Thymus (tissue), 11 donors: Measurements from ENCODE around the gene MAPKAP1. TPM values are rescaled to one million over a fixed set of nuclear protein-coding genes. Genes with fewer than 3 reads are reported as not detected.

ENCODE experiments used
- DNase-seq, 9 donors: peaks; one replicate each; pipeline ENCODE4 v3.0.0-alpha.2; 2013; ENCODE audit warnings: low spot score in 9 of 9, low read depth in 6 of 9, missing footprints in 1 of 9
- H3K27ac ChIP-seq, 2 donors: one replicate each; pipeline ENCODE4 v1.5.1; 2013; ENCODE audit warnings: control low read depth in 1 of 2, low read depth in 1 of 2, low read length in 1 of 2, mild to moderate bottlenecking in 1 of 2, moderate library complexity in 1 of 2
- H3K27me3 ChIP-seq, 2 donors: one replicate each; pipeline ENCODE4 v1.5.1; 2013; ENCODE audit warnings: low read length in 1 of 2; ENCODE audit not compliant: control insufficient read depth in 2 of 2, insufficient read depth in 1 of 2
- H3K36me3 ChIP-seq, 2 donors: one replicate each; pipeline ENCODE4 v1.5.1; 2013; ENCODE audit warnings: low read length in 1 of 2, mild to moderate bottlenecking in 1 of 2, moderate library complexity in 1 of 2; ENCODE audit not compliant: control insufficient read depth in 2 of 2, insufficient read depth in 2 of 2
- H3K4me1 ChIP-seq, 2 donors: one replicate each; pipeline ENCODE4 v1.5.1; 2013; ENCODE audit warnings: low read length in 2 of 2; ENCODE audit not compliant: control insufficient read depth in 2 of 2, insufficient read depth in 2 of 2
- H3K4me3 ChIP-seq, 2 donors: one replicate each; pipeline ENCODE4 v1.5.1; 2013; ENCODE audit warnings: low read length in 2 of 2, control low read depth in 1 of 2, mild to moderate bottlenecking in 1 of 2
- H3K9me3 ChIP-seq, 2 donors: one replicate each; pipeline ENCODE4 v1.5.1; 2013; ENCODE audit warnings: low read length in 1 of 2, mild to moderate bottlenecking in 1 of 2; ENCODE audit not compliant: control insufficient read depth in 2 of 2, insufficient read depth in 1 of 2
- WGBS: extraction: QIAGEN DNeasy Blood & Tissue Kit; methylation state at CpG from one replicate; pipeline ENCODE4 v1.1.7; 2013; 5-methylcytosine and 5-hydroxymethylcytosine counted together
- polyA plus RNA-seq: library from polyadenylated mRNA; stranded (reverse); fragments of 200-250 nt; gene quantifications from one replicate; pipeline ENCODE4 v1.2.3, GENCODE V29; 2013
- total RNA-seq: library from RNA; stranded (reverse); fragments of 120-200 nt; gene quantifications from one replicate; pipeline ENCODE4 v1.2.4, GENCODE V29; 2013
- donor health status: healthy.

The MAPKAP1 gene
- total and polyA plus RNA-seq, 2 donors = 40.3 to 40.7 TPM

DNA sequence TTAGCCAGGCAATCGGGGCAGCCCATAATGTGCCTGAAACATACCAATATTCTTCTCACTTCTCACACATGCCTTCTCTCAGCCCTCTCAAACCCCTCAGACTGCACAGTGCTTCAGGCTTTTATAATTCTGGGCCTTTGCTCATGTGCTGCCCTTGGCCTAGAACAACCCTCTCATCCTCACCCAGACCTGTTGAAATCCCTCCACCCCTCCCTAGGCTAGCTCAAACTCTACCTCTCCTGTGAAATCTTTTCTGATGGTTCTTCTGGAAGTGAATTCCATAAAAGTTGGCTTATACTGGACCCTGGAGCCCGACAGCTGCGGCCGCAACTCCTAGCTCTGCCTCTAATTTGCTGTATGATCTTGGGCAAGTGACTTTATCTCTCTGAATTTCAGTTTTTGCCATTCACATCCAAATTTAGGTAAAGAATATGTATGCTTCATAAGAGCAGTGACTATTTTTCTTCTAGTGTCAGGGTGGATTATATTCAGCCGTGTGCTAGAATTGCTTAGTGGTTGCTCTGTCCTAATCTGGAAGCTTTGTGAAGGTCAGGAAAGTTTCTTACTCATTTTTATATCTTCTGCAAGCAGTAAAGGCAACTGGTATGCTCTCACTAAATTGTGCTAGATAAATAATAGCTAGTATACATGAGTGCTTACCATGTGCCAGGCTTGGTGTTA lies 221.4 kb downstream of the MAPKAP1 start:
- no peak overlapping the region for H3K27ac ChIP-seq
- no peaks in the 10 kb centered on the region for H3K27me3 ChIP-seq
- 98% methylated on average over 5 of the region's 5 CpGs for WGBS
- peaks cover 0 to 6% of the 10 kb centered on the region in 2 donors for H3K36me3 ChIP-seq
- H3K4me1 ChIP-seq = no peaks in the 10 kb centered on the region
- no peak for DNase-seq
- H3K9me3 ChIP-seq = no peaks in the 10 kb centered on the region
- H3K4me3 ChIP-seq = no peak overlapping the region

DNA sequence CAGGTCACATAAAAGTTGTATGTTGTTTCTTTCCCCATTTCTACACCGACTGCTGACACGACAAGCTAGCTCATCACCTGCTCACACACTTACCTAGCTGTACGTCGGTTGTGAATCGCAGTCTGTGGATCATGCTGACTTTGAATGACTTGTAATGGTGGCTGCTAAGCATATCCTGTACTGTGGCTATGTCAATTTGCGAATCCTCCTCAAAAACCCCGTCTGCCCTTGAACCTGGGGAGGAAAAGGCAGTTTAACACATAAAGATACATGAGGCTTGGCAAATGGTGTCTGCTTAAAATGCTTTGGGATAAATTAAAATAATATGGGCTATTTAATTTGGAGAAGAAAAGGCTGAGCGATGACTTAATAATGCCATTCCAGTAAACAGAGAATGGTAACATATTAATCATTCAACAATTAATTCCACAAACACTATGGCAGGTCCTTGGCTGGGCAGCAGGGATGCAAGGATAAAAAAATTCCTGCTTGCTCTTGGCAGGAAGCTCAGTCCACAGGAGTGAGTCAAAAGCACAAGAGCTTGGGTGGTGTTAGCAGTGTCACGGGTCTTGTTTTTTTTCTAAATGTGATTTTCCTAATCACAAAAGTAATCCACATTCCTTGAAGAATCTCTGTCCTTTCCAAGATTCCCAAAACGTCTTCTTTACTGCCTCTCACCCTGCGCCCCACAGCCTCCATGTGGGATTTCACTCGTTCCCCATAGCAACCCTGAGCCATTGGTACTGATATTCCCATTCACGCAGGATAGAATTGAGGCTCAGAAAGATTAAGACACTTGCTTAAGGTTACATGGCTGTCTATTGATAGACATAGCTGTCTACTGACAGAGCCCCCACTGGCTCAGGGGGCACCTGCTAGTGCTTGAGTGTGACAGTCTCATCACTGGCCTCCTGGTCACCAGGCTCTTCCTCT lies 222.4 kb downstream of the MAPKAP1 start:
- Histone ChIP-seq H3K27ac (no peak overlapping the region), H3K4me1 (no peaks in the 10 kb centered on the region), H3K4me3 (no peak overlapping the region), H3K27me3 (no peaks in the 10 kb centered on the region), H3K9me3 (no peaks in the 10 kb centered on the region), H3K36me3 (peaks cover 0 to 10% of the 10 kb centered on the region in 2 donors)
- 97% methylated on average over 13 of the region's 13 CpGs for WGBS
- no peak for DNase-seq

DNA sequence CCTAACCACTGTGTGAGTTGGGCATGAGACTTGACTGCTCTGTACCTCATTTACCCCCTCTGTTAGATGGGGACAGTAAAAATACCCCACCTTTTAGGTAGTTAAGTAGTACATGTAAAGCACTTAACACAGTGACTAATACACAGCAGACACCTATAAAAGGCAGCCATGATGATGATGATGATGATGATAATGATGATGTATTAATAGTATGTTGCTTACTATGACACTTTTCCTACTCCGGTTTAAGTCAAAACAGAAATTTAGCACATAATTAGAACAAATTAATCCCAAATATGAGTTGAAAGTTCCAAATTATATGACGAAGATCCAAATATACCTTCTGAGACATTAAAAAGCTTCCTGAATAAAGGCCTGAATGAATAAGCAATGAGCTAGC lies 223.3 kb downstream of the MAPKAP1 start:
- H3K36me3 ChIP-seq = peaks cover 0 to 12% of the 10 kb centered on the region in 2 donors
- DNase-seq = no peak
- H3K4me3 ChIP-seq = no peak overlapping the region
- no peak overlapping the region for H3K27ac ChIP-seq
- H3K4me1 ChIP-seq = no peaks in the 10 kb centered on the region
- H3K9me3 ChIP-seq = no peaks in the 10 kb centered on the region
- no peaks in the 10 kb centered on the region for H3K27me3 ChIP-seq
- WGBS = 96% methylated on average over 2 of the region's 2 CpGs

DNA sequence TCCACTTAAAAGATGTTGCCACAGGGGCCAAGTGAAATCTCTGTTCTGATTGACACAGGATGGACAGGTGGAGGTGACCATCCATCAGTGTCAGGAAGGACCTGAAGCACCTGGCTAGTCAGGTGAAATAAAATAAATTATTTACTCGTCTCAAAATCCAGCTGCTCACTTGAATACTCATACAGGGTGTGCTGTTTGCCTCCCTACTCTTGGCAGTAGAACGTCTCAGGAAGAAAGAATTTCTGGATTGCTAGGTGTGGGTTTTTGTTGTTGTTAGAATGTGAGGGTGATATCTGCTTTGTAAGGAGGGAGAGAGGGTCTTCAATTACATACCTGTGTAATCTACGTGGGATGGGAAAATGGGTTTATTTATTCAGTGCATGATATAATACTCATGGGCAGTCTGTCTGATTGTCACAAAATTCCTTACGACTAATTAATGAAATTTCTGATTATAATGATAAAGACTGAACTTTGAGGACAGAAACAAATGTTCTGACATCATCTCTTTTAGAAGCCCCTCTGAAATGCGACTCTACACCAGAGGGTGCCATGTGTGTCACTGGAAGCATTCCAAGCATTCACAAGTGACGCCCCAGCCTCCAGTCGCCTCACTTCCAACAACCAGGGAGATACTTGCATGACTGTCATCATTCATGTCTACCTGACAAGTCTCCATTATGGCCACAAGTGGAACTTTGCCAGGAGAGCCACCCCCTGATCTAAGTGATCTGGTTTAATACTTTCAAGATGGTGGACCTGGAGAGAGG lies 227.0 kb downstream of the MAPKAP1 start:
- Histone ChIP-seq H3K4me1 (no peaks in the 10 kb centered on the region), H3K4me3 (no peak overlapping the region), H3K27ac (no peak overlapping the region), H3K36me3 (peaks cover 8 to 13% of the 10 kb centered on the region in 2 donors), H3K27me3 (no peaks in the 10 kb centered on the region), H3K9me3 (no peaks in the 10 kb centered on the region)
- DNase-seq = no peak
- 98% methylated on average over 7 of the region's 7 CpGs for WGBS

DNA sequence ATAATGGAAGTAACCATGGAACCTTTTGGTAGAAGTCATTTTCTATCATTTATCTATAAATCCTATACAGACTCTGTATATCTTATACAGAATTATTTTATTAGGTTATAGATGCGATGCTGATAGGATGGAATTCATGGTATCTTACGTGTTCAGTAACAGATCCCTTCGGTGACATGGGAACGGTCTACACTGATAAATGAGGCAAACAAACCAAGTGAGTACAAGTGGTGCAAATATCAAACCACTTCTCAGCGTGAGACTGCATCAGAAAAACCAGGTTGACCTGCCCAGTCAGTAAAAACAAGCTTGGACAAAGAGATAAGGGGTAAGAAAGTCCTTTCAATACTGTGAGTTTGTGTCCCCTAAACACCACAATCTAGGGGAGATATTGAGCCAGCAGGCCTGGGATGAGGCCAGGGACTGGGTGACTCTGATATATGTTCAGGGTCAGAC lies 229.9 kb downstream of the MAPKAP1 start:
- peaks cover 8 to 13% of the 10 kb centered on the region in 2 donors for H3K36me3 ChIP-seq
- 98% methylated on average over 5 of the region's 5 CpGs for WGBS

GRCh38 chr9:125476645-125477044 lies 230.4 kb downstream of the MAPKAP1 start:
- Histone ChIP-seq H3K9me3 (no peaks in the 10 kb centered on the region), H3K36me3 (peaks cover 8 to 13% of the 10 kb centered on the region in 2 donors), H3K4me1 (no peaks in the 10 kb centered on the region), H3K4me3 (no peak overlapping the region), H3K27ac (no peak overlapping the region), H3K27me3 (no peaks in the 10 kb centered on the region)
- 98% methylated on average over 6 of the region's 6 CpGs for WGBS
- DNase-seq = no peak

More for the DNA sequence above, 229.9 kb downstream of the MAPKAP1 start:
- Histone ChIP-seq H3K4me1 (no peaks in the 10 kb centered on the region), H3K9me3 (no peaks in the 10 kb centered on the region), H3K4me3 (no peak overlapping the region), H3K27ac (no peak overlapping the region), H3K27me3 (no peaks in the 10 kb centered on the region)
- DNase-seq = no peak

DNA sequence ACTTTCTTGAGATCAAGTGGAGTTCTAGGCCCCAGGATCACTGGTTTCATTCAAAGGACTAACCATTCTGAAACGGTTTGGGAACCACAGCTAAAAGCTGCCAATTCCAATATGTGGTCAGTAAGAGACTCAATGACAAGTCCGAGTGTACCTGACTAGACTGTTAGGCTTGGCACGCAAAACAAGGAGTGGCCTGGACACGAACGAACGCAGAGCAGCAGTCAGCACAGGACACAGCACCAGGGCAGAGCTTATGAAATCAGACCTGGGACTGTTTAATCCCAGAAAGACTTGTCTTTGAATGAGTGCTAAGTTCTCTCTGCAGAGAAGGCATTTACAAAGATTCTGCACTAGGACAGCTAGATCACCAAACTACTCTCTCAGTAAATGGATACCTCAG lies 231.6 kb downstream of the MAPKAP1 start:
- no peaks in the 10 kb centered on the region for H3K9me3 ChIP-seq
- peaks cover 10 to 11% of the 10 kb centered on the region in 2 donors for H3K36me3 ChIP-seq
- no peaks in the 10 kb centered on the region for H3K4me1 ChIP-seq
- H3K27ac ChIP-seq = no peak overlapping the region
- H3K4me3 ChIP-seq = no peak overlapping the region
- 96% methylated on average over 6 of the region's 6 CpGs for WGBS
- no peak for DNase-seq
- no peaks in the 10 kb centered on the region for H3K27me3 ChIP-seq

- DNase-seq = no peak
- Histone ChIP-seq H3K36me3 (peaks cover 2 to 9% of the 10 kb centered on the region in 2 donors), H3K9me3 (no peaks in the 10 kb centered on the region), H3K4me3 (no peak overlapping the region), H3K4me1 (no peaks in the 10 kb centered on the region), H3K27ac (no peak overlapping the region), H3K27me3 (no peaks in the 10 kb centered on the region)
- 94% methylated on average over 11 of the region's 11 CpGs for WGBS
These were observed 233.9 kb downstream of the MAPKAP1 start for GRCh38 chr9:125472926-125473701.
